NCI-H1694 treated with DMSO at 0.1 percent for 48 hours (cell line): ENCODE results near the gene CDK18.
"Not testable (repeated sequence)": the region's sequence is repeated elsewhere in the genome, so short reads cannot be mapped to it uniquely, and the experiment has no call there.

Experiments
- DNase-seq: peaks from one replicate; lab custom pipeline; 2025; lab: John Stamatoyannopoulos, UW

Gene CDK18

DNA sequence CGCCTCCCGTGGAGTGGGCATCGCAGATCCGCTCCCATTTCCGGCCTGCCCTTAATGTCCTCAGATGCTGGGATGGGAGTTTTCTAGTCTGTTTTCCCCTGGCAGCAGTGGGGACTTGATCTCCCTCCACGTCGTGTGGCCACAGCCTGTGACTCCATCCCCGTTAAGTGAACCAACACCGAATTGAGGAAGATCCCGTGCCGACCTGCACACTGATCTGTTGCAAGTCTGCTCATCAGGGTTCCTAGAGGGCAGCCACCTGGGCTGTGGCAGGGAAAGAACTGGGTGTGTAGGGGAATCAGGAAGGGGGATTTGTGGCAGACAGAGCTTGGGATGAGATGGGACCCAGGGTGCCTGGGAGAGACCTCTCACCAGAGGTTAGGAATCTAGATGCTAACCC lies 23.3 kb upstream of the CDK18 start:
- DNase-seq = no peak

GRCh38 chr1:205481629-205482151 lies 22.8 kb upstream of the CDK18 start:
- DNase-seq = no peak

DNA sequence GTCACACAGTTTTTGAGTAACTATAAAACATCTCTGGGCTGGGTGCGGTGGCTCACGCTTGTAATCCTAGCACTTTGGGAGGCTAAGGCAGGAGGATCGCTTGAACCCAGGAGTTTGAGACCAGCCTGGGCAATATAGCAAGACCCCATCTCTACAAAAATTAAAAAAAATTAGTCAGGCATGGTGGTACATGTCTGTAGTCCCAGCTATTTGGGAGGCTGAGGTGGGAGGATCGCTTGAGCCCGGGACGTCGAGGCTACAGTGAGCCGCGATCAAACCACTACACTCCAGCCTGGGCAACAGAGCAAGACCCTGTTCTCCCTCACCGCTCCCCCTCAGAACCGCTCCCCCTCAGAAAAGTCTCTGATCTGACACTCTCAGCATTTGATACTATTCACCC lies 21.9 kb upstream of the CDK18 start:
- not testable (repeated sequence) for DNase-seq

DNA sequence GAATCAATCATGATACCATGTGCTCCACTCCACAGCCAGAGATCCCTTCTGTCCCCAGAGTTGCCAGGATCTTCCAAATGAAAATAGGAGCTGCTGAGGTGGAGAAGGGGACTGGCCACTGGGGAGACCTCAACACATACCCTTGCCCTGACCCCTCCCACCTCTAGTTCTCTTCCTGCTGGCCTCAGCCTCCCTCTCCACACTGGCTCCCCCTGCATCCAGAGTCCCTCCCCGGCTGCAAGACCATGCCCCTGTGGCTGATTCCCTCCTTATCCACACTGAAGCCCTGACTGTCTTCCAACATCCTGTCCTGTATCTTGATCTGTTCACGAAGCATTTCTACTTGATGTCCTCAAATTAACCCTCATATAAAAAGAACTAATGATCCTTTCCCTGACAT lies 21.1 kb upstream of the CDK18 start:
- DNase-seq = no peak

DNA sequence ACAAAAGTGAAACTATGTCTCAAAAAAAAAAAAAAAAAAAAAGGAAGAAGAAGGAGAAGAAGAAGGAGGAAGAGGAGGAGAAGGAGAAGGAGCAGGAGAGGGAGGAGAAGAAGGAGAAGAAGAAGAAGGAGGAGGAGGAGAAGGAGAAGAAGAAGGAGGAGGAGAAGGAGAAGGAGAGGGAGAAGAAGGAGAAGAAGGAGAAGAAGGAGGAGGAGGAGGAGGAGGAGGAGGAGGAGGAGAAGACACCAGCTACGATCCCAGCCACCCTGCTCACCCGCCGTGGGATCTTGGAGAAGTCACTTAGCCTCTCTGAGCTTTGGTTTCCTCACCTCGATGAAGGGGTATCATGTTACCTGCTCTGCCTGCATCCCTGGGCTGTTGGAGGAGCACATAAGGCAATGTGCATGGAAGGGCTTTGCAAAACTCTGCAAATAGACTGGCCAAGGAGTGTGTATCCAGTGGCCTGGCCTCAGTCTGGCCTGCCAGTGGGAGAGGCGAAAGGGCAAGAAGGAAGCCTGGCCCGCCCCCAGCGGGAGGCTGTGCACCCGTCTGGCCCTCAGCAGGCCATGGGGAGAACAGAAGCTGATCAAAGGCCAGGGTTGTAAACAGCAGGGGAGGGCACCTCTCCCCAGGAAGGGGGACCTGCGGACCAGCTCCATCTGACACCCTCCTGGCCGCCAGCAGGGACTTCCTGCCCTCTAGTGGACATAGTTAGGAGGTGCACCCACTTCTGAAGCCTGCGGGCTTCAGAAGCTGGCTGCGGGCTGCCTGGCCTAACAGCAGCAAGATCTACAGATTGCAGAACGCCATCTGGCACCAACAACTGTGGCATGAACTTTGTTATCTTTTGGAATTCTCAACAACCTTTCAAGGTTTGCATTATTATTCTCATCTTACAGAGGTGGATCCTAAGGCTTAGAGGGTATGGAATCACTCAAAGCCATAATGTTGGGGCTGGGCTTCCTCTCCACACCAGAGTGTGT lies 19.2 kb upstream of the CDK18 start:
- DNase-seq = peak; percentile 85

DNA sequence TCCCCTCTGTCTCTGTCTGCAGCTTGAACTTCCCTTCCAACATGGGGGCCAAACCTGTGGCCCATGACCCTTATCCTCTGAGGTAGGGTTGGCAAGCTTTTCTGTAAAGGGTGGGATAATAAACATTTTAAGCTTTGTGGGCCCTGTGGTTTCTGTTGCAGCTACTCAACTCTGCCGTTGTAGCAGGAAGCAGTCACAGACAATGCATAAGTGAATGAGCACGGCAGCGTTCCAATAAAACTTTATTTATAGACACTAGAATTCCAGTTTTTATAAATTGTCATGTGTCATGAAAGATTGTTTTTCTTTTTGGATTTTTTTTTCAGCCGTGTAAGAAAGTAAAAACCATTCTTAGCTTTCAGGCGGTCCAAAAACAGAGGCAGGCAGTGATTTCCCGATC lies 18.2 kb upstream of the CDK18 start:
- no peak for DNase-seq

DNA sequence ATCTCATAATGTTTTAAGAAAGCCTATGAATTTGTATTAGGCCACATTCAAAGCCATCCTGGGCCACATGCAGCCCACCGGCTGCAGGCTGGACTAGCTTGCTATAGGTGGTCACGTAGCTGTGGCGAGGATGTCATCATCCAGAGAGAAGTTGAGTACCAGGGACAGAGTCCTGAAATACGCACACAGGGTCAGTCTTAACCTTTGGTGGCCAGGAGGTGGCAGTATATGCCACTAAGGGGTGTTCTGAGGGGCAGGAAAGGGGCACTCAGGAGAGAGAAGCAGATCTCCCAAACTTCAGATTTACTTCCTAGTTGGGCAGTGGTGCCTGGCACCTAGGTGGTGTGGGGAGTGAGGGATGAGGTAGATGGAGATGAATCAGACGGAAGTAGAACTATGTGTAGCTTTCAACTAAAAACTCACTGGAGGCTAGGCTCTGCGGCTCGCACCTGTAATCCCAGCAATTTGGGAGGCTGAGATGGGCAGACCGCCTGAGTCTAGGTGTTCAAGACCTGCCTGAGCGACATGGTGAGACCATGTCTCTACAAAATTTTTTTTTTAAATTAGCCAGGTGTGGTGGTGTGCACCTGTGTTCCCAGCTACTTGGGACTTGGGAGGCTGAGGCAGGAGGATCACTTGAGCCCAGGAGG lies 16.3 kb upstream of the CDK18 start:
- peak; percentile 82 for DNase-seq

- DNase-seq = no peak
Observed at GRCh38 chr1:205491794-205492193, 12.7 kb upstream of the CDK18 start.

- DNase-seq = peak; percentile 89
Observed at GRCh38 chr1:205492201-205492667, 12.2 kb upstream of the CDK18 start.

DNA sequence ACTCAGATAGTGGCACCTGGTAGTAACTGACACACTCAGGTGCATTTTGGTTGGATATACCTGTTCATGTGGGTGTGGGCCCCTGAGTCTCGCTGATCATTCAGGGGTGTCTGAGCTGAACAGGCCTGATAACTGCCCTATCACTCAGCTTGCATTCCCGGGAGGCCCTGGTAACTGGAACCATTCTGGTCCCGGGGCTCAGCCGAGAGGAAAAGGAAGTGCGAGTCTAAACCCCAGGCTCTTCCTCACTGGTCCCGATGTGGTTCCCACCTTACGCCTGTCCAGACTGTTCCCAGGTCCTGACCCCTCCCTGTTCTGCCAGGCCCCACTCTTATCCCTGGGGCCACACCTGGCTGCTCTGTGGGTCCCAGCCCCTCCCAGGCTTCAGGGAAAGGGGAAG lies 11.7 kb upstream of the CDK18 start:
- no peak for DNase-seq

GRCh38 chr1:205493241-205494085 lies 11.0 kb upstream of the CDK18 start:
- peak; percentile 62 for DNase-seq

- DNase-seq = peak; percentile 60
Observed at GRCh38 chr1:205494115-205494514, 10.4 kb upstream of the CDK18 start.

- peak; percentile 94 for DNase-seq
Observed at GRCh38 chr1:205495237-205495823, 9.1 kb upstream of the CDK18 start.

- no peak for DNase-seq
Observed at GRCh38 chr1:205496661-205497060, 7.8 kb upstream of the CDK18 start.

DNA sequence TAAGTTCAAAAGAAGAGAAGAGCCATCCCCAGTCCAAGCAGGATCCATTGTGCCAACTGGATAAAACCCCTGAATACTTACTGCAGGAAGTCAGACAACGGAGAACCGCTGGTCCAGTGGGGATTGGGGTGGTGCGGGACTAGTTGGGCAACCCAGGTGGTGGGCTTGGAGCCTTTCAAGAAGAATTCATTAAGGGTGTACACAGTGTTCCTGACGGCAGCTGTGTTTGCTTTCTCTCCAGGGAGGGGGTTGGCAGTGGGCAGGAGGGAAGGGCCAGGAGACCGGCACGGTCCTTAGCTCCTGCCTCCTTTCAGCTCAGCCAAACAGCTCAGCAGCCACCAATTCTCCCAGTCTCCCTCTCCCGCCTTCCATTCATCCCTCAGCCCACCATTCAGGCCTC lies 7.1 kb upstream of the CDK18 start:
- DNase-seq = no peak

- DNase-seq = no peak
Observed at GRCh38 chr1:205499789-205500188, 4.7 kb upstream of the CDK18 start.

- no peak for DNase-seq
Observed at GRCh38 chr1:205500240-205501233, 3.9 kb upstream of the CDK18 start.

DNA sequence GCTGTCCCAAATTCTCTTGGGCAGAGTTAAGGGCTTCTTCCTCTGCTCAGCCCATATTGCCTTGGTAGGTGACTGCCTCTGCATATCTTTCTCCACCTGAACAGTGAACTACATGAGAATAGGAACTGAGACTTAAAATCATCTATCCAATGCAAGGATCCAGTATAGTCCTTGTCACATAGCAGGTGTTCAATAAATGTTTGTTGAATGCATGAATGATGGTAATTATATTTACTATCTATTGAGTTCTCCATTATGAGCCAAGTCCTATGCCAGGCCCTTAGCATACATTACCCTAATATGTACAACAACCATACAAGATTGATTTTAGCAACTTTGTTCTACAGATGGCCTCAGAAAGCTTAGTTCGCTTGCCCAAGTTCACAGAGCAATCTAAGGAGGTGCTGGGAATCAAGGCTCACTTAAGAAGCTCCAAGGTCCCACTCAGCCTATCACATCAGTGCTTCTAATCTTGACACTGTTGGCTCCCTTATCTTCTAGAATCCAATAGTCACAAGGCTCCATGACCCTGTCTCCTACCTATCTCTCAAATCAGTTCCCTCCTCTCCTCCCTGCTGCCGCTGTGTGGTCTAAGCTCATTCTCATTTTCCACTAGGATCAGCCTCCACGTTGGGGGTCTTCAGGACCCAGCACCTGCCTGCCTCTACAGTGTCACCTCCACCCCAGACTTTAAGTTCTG lies 2.2 kb upstream of the CDK18 start:
- DNase-seq = no peak

GRCh38 chr1:205502992-205503391 lies 1.5 kb upstream of the CDK18 start:
- DNase-seq = no peak
